ENCODE data around the gene KLK13. TPM values are rescaled to one million over a fixed set of nuclear protein-coding genes. Genes with fewer than 3 reads are reported as not detected.

KLK13 gene
- total RNA-seq, 1 donor from 2014 or later, result 1.1 TPM

- H3K27ac Mint-ChIP-seq, result no peak overlapping the region
- TF ChIP-seq, protein P1, sequence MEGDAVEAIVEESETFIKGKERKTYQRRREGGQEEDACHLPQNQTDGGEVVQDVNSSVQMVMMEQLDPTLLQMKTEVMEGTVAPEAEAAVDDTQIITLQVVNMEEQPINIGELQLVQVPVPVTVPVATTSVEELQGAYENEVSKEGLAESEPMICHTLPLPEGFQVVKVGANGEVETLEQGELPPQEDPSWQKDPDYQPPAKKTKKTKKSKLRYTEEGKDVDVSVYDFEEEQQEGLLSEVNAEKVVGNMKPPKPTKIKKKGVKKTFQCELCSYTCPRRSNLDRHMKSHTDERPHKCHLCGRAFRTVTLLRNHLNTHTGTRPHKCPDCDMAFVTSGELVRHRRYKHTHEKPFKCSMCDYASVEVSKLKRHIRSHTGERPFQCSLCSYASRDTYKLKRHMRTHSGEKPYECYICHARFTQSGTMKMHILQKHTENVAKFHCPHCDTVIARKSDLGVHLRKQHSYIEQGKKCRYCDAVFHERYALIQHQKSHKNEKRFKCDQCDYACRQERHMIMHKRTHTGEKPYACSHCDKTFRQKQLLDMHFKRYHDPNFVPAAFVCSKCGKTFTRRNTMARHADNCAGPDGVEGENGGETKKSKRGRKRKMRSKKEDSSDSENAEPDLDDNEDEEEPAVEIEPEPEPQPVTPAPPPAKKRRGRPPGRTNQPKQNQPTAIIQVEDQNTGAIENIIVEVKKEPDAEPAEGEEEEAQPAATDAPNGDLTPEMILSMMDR (IDR thresholded peaks at IDR 0.05; ENCODE audit: unreplicated experiment), result no peak
- no peaks in the 10 kb centered on the region for H3K9me3 Mint-ChIP-seq (ENCODE audit: low read depth)
- DNase-seq (ENCODE audit: low spot score, unreplicated experiment), result no peak
- no peak overlapping the region for H3K4me3 Mint-ChIP-seq (ENCODE audit: low read depth)
- H3K27me3 Mint-ChIP-seq, result no peaks in the 10 kb centered on the region
- no peaks in the 10 kb centered on the region for H3K36me3 Mint-ChIP-seq (ENCODE audit: insufficient read depth)
- peaks cover 3% of the 10 kb centered on the region for H3K4me1 Mint-ChIP-seq (ENCODE audit: low read depth)
Measured at GRCh38 chr19:51044327-51044726, 20.6 kb downstream of the KLK13 start.

DNA sequence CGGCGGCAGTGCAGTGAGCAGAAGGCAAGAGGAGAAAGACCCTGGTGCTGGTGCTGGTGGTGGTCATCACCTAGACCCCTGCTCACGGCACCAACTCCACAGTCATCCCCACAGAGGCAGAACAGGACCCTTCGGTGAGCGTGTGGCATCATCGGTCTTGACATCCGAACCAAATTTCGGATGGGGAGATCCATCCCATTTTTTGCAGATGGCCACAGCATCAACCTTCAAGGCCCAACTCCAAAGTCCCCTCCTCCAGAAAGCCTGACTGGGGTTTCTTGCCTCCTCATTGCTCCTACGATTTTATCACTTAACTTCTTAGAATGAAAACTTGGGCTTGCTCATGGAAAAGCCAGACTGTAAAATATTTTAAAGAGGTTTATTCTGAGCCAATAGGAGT is 21.4 kb downstream of the KLK13 start:
- TF ChIP-seq, protein P1 (IDR thresholded peaks at IDR 0.05; ENCODE audit: unreplicated experiment), result no peak
- Mint-ChIP-seq H3K27ac (peak overlapping the region; percentile 56), H3K27me3 (no peaks in the 10 kb centered on the region), H3K9me3 (ENCODE audit: low read depth) (no peaks in the 10 kb centered on the region), H3K4me1 (ENCODE audit: low read depth) (peaks cover 3% of the 10 kb centered on the region), H3K36me3 (ENCODE audit: insufficient read depth) (no peaks in the 10 kb centered on the region), H3K4me3 (ENCODE audit: low read depth) (no peak overlapping the region)
- no peak for DNase-seq (ENCODE audit: low spot score, unreplicated experiment)

GRCh38 chr19:51040151-51040550 is 24.7 kb downstream of the KLK13 start:
- H3K4me1 Mint-ChIP-seq (ENCODE audit: low read depth), result no peaks in the 10 kb centered on the region
- no peak for DNase-seq (ENCODE audit: low spot score, unreplicated experiment)

DNA sequence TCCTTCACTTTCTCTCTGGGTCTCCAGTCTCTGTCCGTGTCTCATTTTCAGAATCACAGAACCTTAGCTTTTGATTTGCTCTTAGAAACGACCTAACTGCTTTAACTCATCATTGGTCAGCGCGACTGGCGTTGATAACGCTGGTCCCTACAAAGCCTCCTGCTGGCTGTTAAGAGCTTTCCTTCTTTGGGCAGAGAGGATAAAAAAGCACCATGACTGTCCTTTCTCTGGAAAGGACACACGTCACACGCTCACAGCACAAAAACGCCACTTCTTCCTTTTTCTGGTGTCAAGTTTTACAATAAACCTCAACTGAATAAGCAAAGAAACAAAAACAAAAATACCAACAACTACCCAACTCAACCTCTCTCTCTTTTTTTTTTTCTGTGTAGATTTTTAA is 28.4 kb downstream of the KLK13 start:
- Mint-ChIP-seq H3K36me3 (ENCODE audit: insufficient read depth) (no peaks in the 10 kb centered on the region), H3K9me3 (ENCODE audit: low read depth) (no peaks in the 10 kb centered on the region), H3K27ac (no peak overlapping the region), H3K4me3 (ENCODE audit: low read depth) (no peak overlapping the region), H3K27me3 (peaks cover 26% of the 10 kb centered on the region), H3K4me1 (ENCODE audit: low read depth) (peaks cover 3% of the 10 kb centered on the region)
- TF ChIP-seq, protein P1 (IDR thresholded peaks at IDR 0.05; ENCODE audit: unreplicated experiment), result peak; percentile 18
- DNase-seq (ENCODE audit: low spot score, unreplicated experiment), result no peak

More at GRCh38 chr19:51040151-51040550, 24.7 kb downstream of the KLK13 start:
- Mint-ChIP-seq H3K4me3 (ENCODE audit: low read depth) (no peak overlapping the region), H3K27ac (no peak overlapping the region), H3K27me3 (peaks cover 14% of the 10 kb centered on the region), H3K36me3 (ENCODE audit: insufficient read depth) (no peaks in the 10 kb centered on the region), H3K9me3 (ENCODE audit: low read depth) (no peaks in the 10 kb centered on the region)
- TF ChIP-seq, protein P1 (IDR thresholded peaks at IDR 0.05; ENCODE audit: unreplicated experiment), result no peak

GRCh38 chr19:51034704-51035103 is 30.2 kb downstream of the KLK13 start, which contains the start of gene KLK12:
Gene KLK12, minus strand, starts transcription at chr19:51035002. Its CDS starts 381 bp downstream, at chr19:51034621.
- TF ChIP-seq, protein P1 (IDR thresholded peaks at IDR 0.05; ENCODE audit: unreplicated experiment), result no peak
- no peak for DNase-seq (ENCODE audit: low spot score, unreplicated experiment)
- H3K27me3 Mint-ChIP-seq, result peaks cover 26% of the 10 kb centered on the region
- H3K27ac Mint-ChIP-seq, result peak within 1 kb of the TSS; percentile 70
- H3K9me3 Mint-ChIP-seq (ENCODE audit: low read depth), result no peaks in the 10 kb centered on the region
- no peak within 1 kb of the TSS for H3K4me3 Mint-ChIP-seq (ENCODE audit: low read depth)
- H3K36me3 Mint-ChIP-seq (ENCODE audit: insufficient read depth), result no peaks in the 10 kb centered on the region
- peaks cover 3% of the 10 kb centered on the region for H3K4me1 Mint-ChIP-seq (ENCODE audit: low read depth)

All from progenitor cell of endocrine pancreas (in vitro differentiated cells).